Tibial nerve (tissue), 4 donors: ENCODE results near the gene RBM20. TPM values are rescaled to one million over a fixed set of nuclear protein-coding genes. Genes with fewer than 3 reads are reported as not detected.

Source experiments
- DNase-seq, 2 donors: peaks; one replicate each; pipeline ENCODE4 v3.0.0-alpha.2; 2019; ENCODE audit warnings: low spot score in 2 of 2
- H3K27ac ChIP-seq, 4 donors: fragments of 200-600 bp; sonication (generic) in 3 of 4; one replicate each; pipeline ENCODE4 v1.5.1; 2017 to 2019; ENCODE audit warnings: mild to moderate bottlenecking in 1 of 4
- H3K27me3 ChIP-seq, 2 donors: fragments of 200-600 bp; sonication (generic) in 1 of 2; one replicate each; pipeline versions ENCODE4 v1.5.1 to v1.6.0; 2017 to 2019
- H3K36me3 ChIP-seq, 3 donors: fragments of 200-600 bp; sonication (generic); one replicate each; pipeline ENCODE4 v1.5.1; 2018 to 2019
- H3K4me1 ChIP-seq, 4 donors: fragments of 200-600 bp; sonication (generic) in 3 of 4; one replicate each; pipeline ENCODE4 v1.5.1; 2017 to 2019
- H3K4me3 ChIP-seq, 4 donors: fragments of 200-600 bp; sonication (generic) in 3 of 4; one replicate each; pipeline ENCODE4 v1.5.1; 2017 to 2019; ENCODE audit warnings: mild to moderate bottlenecking in 1 of 4, moderate library complexity in 1 of 4
- H3K9me3 ChIP-seq, 4 donors: fragments of 200-600 bp; sonication (generic) in 3 of 4; one replicate each; pipeline ENCODE4 v1.5.1; 2017 to 2019
- EP300 ChIP-seq, 2 donors: sonication (generic); formaldehyde crosslinking; IDR thresholded peaks; one replicate each; pipeline ENCODE4 v1.6.1; 2017; ENCODE audit warnings: antibody characterized with exemption in 2 of 2, mild to moderate bottlenecking in 1 of 2
- POLR2A ChIP-seq, 2 donors: fragments of 450-650 bp; IDR thresholded peaks; one replicate each; pipeline ENCODE4 v1.6.1; 2017; ENCODE audit warnings: antibody characterized with exemption in 2 of 2, mild to moderate bottlenecking in 2 of 2, moderate library complexity in 2 of 2
- WGBS, 2 donors: methylation state at CpG; one replicate each; pipeline ENCODE4 v1.1.5; 2018; 5-methylcytosine and 5-hydroxymethylcytosine counted together
- total RNA-seq, 4 donors: library from RNA; depleted of rRNA; stranded (reverse); fragments of >200 nt; gene quantifications; one replicate each; pipeline ENCODE4 v1.1.0, GENCODE V29; 2016
- TF ChIP-seq, protein P1 (sequence below), 5 experiments: fragments of 200-600 bp in 3 of 5; fragments of 450-650 bp in 2 of 5; sonication (generic) in 3 of 5; IDR thresholded peaks; one replicate each; pipeline ENCODE4 v1.5.1; 2016 to 2019; ENCODE audit warnings: antibody characterized with exemption in 5 of 5, mild to moderate bottlenecking in 3 of 5, moderate library complexity in 2 of 5

The RBM20 gene
- total RNA-seq, 4 donors from 2014 or later = 1.3 to 8.7 (median 2.7) TPM

DNA sequence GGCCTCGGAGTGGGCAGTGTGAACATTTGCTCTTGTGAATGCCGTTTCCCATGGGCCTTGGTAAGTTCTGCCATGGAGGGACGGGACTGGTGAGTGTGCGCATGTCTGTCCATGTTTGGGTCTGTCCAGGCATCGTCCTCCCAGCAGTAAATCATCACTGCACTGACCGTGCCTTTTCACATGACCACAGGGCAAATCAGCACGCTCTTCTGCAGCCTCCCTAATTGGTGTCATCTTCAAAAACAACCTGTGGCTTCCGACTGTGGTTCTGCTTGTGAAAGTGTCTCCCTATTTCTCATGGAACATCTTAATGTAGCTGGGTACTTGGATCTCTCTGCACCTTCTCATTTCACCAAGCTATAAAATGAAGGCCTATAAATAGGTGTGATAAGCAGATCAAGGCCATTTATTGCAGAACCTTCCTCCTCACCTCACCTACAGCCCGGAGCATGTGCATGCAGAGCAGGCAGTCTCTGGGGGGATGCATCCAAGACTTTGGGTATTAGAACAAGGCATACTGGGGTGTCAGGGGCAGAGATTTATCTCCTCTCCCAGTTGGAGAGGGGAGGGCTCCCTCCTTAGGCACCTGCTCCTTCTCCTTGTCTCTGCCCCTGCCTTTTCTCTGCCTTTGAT, 77.4 kb downstream of the RBM20 start:
- Histone ChIP-seq H3K36me3 (no peaks in the 10 kb centered on the region), H3K27me3 (no peaks in the 10 kb centered on the region), H3K9me3 (no peaks in the 10 kb centered on the region), H3K4me1 (peaks cover 0 to 5% (median 0%) of the 10 kb centered on the region in 4 donors), H3K27ac (no peak overlapping the region), H3K4me3 (no peak overlapping the region)
- WGBS, 2 donors = 84 to 92% methylated on average over 9 of the region's 9 CpGs
- TF ChIP-seq, protein P1, sequence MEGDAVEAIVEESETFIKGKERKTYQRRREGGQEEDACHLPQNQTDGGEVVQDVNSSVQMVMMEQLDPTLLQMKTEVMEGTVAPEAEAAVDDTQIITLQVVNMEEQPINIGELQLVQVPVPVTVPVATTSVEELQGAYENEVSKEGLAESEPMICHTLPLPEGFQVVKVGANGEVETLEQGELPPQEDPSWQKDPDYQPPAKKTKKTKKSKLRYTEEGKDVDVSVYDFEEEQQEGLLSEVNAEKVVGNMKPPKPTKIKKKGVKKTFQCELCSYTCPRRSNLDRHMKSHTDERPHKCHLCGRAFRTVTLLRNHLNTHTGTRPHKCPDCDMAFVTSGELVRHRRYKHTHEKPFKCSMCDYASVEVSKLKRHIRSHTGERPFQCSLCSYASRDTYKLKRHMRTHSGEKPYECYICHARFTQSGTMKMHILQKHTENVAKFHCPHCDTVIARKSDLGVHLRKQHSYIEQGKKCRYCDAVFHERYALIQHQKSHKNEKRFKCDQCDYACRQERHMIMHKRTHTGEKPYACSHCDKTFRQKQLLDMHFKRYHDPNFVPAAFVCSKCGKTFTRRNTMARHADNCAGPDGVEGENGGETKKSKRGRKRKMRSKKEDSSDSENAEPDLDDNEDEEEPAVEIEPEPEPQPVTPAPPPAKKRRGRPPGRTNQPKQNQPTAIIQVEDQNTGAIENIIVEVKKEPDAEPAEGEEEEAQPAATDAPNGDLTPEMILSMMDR (IDR thresholded peaks at IDR 0.05) = no peak
- TF ChIP-seq POLR2A (IDR thresholded peaks at IDR 0.05) (no peak), EP300 (IDR thresholded peaks at IDR 0.05) (no peak)
- DNase-seq = no peak

DNA sequence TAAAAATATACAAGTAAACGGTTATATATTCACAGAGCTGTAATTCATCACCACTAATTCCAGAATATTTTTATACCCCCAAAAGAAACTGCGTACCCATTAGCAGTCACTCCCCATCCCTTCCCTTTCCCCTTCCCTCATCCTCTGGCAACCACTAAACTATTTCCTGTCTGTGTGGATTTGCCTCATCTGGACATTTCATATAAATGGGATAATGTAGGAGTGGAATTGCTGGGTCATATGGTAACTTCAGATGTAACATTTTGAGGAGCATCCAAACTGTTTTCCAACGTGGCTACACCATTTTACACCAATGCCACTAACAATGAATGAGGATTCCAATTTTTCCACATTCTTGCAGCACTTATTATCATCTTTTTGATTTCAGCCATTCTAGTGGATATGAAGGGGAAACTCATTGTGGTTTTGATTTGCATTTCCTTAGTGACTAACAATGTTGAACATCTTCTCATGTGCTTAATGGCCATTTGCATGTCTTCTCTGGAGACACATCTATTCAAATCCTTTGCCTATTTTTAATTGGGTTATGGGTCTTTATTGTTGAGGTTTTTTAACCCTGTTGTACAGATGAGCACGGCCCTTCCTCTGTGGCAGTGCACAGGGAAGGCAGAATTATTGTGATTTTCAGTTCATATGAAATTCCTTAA, 79.2 kb downstream of the RBM20 start:
- Histone ChIP-seq H3K27me3 (no peaks in the 10 kb centered on the region), H3K36me3 (no peaks in the 10 kb centered on the region), H3K4me1 (peaks cover 0 to 5% (median 0%) of the 10 kb centered on the region in 4 donors), H3K4me3 (no peak overlapping the region), H3K27ac (no peak overlapping the region), H3K9me3 (no peaks in the 10 kb centered on the region)
- TF ChIP-seq POLR2A (IDR thresholded peaks at IDR 0.05) = no peak
- TF ChIP-seq EP300 (IDR thresholded peaks at IDR 0.05) = no peak
- TF ChIP-seq, protein P1 (IDR thresholded peaks at IDR 0.05) = no peak
- 80 to 82% methylated on average over 4 of the region's 4 CpGs for WGBS, 2 donors
- no peak for DNase-seq

DNA sequence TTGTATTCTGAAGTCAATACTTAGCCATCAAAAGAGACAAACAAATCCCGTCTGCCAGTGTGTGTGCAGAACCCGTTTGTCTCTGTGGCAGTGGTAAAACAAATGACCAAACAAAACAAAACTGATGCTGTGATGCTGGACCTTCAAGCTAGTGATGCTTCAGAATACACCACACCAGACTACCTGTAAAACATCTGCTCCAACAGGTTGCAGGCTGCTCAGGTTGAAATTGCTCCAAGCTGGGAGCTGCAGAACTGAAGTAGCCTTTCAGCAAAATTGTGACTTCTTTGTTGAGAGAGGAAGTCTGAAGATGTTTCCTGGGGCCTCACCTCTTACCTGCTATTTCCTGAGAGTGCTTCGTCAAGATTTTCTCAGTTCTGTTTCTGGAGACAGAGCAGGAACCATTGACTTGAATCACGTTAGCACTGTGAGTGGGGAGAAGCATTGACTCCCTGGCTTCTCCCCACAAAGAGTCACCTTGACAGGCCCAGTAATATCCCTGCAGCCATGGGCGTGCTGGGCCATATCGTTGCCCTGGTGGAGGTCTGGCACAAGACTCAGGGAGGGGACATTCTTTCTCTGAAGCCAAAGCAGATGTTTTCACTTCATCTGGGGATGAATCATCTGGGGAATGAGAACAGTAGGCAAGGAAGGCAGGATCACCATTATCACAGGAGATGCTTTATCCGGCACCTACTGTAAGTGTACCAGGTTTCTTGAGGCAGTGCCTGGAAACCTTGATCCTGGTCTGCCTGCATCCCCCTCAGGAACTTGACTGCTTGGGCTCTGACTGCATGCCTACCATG, 80.2 kb downstream of the RBM20 start:
- peaks cover 0 to 5% (median 0%) of the 10 kb centered on the region in 4 donors for H3K4me1 ChIP-seq
- DNase-seq = no peak
- no peaks in the 10 kb centered on the region for H3K36me3 ChIP-seq
- no peaks in the 10 kb centered on the region for H3K27me3 ChIP-seq
- H3K27ac ChIP-seq = no peak overlapping the region
- TF ChIP-seq EP300 (IDR thresholded peaks at IDR 0.05) = no peak
- TF ChIP-seq POLR2A (IDR thresholded peaks at IDR 0.05) = no peak
- TF ChIP-seq, protein P1 (IDR thresholded peaks at IDR 0.05) = no peak
- H3K4me3 ChIP-seq = no peak overlapping the region
- no peaks in the 10 kb centered on the region for H3K9me3 ChIP-seq
- 62 to 67% methylated on average over 7 of the region's 7 CpGs for WGBS, 2 donors

DNA sequence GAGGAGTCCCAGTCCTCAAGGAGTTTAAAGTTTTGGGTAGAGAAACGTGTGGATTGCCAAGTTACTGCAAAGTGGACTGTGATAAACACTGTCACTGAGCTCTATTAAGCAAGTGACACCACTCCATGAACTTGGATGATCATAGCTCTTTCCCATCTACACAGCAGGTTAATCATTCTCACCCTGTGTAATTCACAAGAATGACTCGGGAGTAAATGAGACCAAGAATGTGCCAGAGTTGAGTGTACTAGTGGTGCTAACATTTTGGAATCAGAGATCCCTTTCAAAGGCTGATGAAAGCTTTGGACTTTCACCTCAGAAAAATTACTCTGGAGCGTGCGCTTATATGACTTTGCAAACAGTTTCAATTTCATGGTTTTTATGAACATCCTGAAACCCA, 80.8 kb downstream of the RBM20 start:
- H3K4me3 ChIP-seq = no peak overlapping the region
- 69 to 74% methylated on average over 4 of the region's 4 CpGs for whole genome bisulfite sequencing, 2 donors
- TF ChIP-seq EP300 (IDR thresholded peaks at IDR 0.05) (no peak), POLR2A (IDR thresholded peaks at IDR 0.05) (no peak)
- TF ChIP-seq, protein P1 (IDR thresholded peaks at IDR 0.05) = no peak
- H3K9me3 ChIP-seq = no peaks in the 10 kb centered on the region
- peaks cover 0 to 5% (median 0%) of the 10 kb centered on the region in 4 donors for H3K4me1 ChIP-seq
- no peak for DNase-seq
- no peaks in the 10 kb centered on the region for H3K27me3 ChIP-seq
- H3K27ac ChIP-seq = no peak overlapping the region
- no peaks in the 10 kb centered on the region for H3K36me3 ChIP-seq
